IMR-90 (cell line): ENCODE measurements around the gene KRTAP9-2.

Source experiments
- CTCF ChIP-seq: conservative IDR thresholded peaks from 2 replicates; pipeline ENCODE4 v1.5.1; 2012; ENCODE audit warnings: mild to moderate bottlenecking, low read depth, low read length, improper control_type of control experiment
- MAFK ChIP-seq: IDR thresholded peaks from 2 replicates; pipeline ENCODE4 v1.6.1; 2012; ENCODE audit warnings: low read depth, low read length, improper control_type of control experiment
- MAZ ChIP-seq: IDR thresholded peaks from 2 replicates; pipeline ENCODE4 v1.6.1; 2012; ENCODE audit warnings: low read depth, mild to moderate bottlenecking, low read length, improper control_type of control experiment, moderate library complexity, borderline replicate concordance

- TF ChIP-seq CTCF (no peak), MAZ (no peak), MAFK (no peak)
These were observed 41.3 kb downstream of the KRTAP9-2 start for GRCh38 chr17:41267711-41268110.
